HG02763 (cell line): Measurements from ENCODE around the gene DENND10.
"Not testable (repeated sequence)": the region's sequence is repeated elsewhere in the genome, so short reads cannot be mapped to it uniquely, and the experiment has no call there.

ENCODE experiments used
- ATAC-seq: cut with Tn5 transposase; IDR thresholded peaks from one replicate; pipeline ENCODE4 v1.9.1; 2021; ENCODE audit warnings: mild to moderate bottlenecking, moderate library complexity; ENCODE audit not compliant: unreplicated experiment

DENND10 gene

DNA sequence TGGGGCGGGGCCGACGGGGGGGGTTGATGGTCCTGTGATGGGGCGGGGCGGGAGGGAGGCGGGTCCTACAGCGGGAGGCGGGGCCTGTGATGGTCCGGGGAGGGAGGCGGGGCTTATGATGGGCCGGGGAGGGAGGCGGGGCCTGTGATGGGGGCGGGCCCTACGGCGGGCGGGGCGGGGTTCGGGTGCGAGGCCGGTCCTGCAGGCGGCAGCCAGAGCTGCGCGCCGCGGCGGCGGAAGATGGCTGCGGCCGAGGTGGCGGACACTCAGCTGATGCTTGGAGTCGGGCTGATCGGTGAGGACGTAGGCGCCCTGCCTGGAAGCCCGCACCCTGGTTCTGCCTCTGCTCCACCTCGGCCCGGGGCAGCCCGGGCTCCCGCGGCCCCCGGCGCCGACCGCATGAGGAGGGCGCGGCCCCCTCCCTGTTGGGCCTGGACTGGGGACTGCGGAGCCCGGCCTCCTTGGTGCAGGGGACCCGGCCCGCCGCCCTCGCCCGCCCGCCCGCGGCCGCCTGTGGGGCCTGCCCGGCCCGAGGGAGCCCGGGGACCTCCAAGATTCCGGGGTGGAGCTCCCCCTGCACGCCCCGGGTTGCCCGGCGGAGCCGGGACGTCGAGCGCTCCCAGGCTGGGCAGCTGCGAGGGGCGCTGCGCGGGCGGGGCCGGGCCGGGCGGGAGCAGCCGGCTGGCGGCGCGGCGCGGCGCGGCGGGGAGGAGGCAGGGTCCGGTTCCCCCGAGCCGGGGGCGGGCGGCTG lies at the start of gene DENND10:
DENND10 (plus strand) TSS at position 211 of the 751 bp plus-strand sequence; CDS start at position 241, 30 bp downstream.
- ATAC-seq, result peak; percentile 83

DNA sequence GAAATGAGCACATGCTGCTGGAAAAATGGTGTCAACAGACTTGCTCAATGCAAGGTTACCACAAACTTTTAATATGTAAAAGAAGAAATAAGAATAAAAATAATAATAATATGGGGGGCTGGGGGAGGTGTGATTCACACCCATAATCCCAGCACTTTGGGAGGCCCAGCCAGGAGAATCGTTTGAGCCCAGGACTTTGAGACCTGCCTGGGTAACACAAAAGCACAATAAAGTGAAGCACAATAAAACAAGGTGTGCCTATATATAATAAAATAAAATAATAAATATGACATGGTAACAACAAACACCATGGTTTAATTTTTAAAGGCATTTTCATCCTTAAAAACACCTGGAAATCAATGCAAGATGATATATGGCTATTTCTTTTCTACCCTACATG lies 48.4 kb upstream of the DENND10 start:
- ATAC-seq, result no peak

GRCh38 chr10:119058010-119058409 lies 45.9 kb upstream of the DENND10 start:
- no peak for ATAC-seq

DNA sequence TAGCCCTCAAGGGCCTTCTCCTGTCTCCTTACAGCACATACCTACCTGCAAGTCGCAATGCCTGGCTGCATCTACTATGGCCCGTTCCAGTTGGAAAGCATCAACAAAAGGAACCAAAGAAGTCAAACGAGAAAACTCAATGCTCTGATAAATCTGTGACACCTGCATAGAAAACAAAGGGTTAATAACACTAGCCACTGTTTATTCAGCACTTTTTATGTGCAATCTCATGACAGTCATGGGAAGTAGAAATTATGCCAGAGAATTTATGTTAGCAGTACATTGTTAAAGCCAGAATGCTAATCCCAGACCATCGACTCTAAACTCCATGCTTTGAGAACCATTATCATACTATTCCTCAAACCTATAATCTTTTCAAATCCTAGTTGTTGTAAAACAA lies 44.4 kb upstream of the DENND10 start:
- no peak for ATAC-seq

- no peak for ATAC-seq
Observed at GRCh38 chr10:119060107-119060506, 43.8 kb upstream of the DENND10 start.

DNA sequence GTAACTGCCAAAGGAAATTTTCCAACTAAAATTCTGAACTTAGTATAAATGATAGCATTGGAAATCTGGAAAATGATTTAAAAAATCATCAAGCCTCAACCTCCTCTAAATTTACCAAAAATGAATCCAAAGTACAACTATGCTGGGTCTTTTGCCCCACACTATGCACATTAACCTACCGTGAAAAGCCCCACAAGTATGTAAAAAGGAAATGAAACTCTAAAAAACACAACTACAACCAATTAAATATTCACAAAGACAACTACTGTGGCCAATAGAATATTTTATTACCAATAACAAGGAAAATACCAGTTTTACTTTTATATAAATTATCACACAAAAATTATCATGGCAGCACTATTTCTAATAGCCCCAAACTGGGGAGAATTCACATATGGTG lies 42.6 kb upstream of the DENND10 start:
- no peak for ATAC-seq

DNA sequence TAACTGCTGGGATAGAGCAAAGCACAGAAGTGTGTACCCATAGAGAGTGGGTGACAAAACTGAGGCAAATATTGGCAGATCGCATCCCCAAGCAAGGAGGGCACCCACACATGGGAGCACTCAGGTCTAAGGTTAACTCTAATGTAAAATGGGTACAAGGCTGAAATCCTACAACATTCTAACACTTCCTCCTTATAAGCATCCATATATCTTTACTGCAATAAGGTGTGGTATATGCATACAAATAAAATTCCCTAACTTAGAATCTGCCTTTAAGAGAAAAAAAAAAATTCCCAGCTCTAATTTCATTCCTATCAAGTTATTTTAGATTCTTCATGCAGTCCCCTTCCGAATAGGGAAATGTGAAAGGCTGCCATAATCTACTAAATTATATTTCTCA lies 42.0 kb upstream of the DENND10 start:
- no peak for ATAC-seq

DNA sequence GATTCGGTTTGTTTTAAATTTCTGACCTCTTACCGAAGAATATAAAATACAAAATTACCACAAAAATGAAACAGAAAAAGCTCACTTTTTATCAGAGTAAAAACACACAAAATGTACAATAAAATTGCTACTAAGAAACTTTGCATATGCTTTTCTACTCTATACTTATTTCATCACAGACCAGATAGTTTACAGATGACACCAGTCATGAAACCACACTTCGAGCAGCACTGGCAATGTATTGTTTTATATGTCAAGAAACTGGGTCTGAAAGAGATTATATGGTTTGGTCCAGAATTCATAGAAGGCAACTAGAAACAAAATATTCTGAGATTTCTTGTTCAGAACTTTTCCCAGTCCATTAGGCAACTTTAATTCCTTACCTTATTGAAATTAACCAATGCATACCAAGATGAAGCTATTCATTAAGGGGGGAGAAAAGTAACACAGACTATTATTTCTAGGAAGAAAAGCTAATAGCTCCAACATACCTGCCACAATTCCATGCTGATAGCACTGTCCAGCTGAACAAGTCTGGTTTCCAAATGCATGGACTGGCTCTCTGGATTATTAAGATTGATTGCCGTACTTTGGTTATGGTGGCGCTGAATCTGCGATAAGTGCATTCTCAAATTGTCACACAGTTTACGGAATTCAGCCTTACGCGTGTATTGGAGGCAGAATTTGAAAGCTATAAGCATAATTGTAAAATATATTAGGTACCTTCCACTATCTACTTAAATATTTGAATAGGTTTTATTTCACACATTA lies 33.3 kb upstream of the DENND10 start:
- no peak for ATAC-seq

DNA sequence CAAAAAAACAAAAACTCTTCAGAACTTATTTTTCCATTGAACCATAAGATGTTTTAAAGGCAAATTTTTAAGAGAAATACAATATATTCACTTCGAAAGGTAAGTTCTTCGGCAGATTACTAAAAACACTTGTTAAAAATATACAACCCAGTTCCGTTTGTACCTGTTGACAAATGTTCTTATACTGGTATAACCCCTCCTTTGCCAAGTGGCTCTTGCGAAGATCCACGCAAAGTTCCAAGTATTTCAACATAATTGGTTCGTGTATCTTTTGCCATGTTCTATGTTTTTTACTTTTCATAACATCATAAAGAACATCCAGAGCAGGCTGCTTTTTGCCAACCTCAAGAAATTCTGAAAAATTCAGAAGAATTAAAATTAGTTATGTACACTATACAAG lies 30.3 kb upstream of the DENND10 start:
- ATAC-seq, result no peak

- ATAC-seq, result no peak
Observed at GRCh38 chr10:119078422-119079179, 25.3 kb upstream of the DENND10 start.

- ATAC-seq, result peak; percentile 64
Observed at GRCh38 chr10:119079599-119080520, 24.1 kb upstream of the DENND10 start.

- ATAC-seq, result peak; percentile 81
Observed at GRCh38 chr10:119080521-119081259, 23.2 kb upstream of the DENND10 start, which contains the start of gene EIF3A. Gene EIF3A (minus strand): TSS chr10:119080817. CDS start chr10:119080676, 141 bp downstream.

DNA sequence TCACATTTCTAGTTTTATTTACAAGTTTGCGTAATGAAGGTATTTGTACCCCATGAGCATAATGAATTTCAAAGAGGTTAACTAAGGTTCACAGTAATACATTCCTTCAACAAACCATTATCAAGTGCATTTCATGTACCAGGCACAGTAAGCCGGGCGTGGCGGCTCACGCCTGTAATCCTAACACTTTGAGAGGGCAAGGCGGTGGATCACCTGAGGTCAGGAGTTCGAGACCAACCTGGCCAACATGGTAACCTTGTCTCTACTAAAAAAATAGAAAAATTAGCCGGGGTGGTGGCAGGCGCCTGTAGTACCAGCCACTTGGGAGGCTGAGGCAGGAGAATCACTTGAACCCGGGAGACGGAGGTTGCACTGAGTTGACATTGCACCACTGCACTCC lies 19.0 kb upstream of the DENND10 start:
- no peak for ATAC-seq

DNA sequence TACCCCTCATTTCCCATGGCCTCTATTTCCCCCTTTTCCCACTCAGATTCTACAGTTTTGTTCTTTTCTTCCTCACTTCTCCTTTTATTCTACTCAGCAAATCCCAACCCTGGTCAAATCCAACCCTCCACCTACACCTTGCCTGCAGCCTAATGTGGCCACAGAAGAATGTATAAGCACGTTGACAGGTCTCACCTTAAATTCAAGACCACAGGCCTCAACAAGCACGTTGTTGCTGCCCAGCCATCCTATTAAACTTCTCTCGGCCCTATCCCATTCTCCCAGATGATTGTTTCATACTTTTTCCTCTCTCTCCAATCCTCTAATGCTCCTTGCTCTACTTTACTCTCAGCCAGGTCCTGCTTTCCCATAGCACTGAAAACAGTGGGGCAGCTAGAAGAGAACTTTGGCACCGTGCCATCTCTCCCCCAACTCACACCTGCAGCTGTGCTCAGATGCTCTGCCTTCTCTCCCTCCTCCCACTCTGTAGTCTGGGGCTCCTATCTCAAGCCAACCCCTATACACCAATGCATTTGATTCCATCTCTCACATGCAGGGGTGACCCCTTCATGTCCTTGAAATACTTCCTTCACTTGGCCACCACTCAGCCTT lies 16.5 kb upstream of the DENND10 start:
- ATAC-seq, result no peak

DNA sequence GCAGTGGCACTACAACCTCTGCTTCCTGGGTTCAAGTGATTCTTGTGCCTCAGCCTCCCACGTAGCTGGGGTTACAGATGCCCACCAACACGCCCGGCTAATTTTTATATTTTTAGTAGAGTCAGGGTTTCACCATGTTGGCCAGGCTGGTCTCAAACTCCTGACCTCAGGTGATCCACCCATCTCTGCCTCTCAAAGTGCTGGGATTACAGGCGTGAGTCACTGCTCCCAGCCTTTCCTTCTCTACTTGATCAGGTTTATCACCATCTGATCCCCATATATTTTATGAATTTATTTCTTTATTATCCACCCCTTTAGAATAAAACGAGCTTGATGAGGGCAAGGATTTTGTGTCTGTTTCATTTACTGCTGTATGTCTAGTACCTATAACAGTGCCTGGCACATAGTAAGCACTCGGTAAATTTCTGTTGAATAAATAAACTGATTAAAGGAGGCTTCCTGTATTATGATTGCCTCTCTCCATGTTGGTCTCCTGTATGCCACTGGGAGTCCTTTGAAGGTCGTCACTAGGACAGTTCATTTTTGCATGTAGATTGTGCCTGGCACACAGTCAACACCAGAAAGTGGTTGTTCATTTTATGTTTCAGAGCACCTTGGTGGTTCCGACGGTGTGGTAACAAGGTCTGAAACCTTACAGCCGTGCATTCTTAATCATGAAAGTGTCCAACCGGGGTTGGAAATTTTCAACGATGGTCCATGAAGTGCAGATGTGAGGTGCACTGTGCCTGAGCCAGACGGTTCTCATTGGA lies 13.7 kb upstream of the DENND10 start:
- no peak for ATAC-seq

DNA sequence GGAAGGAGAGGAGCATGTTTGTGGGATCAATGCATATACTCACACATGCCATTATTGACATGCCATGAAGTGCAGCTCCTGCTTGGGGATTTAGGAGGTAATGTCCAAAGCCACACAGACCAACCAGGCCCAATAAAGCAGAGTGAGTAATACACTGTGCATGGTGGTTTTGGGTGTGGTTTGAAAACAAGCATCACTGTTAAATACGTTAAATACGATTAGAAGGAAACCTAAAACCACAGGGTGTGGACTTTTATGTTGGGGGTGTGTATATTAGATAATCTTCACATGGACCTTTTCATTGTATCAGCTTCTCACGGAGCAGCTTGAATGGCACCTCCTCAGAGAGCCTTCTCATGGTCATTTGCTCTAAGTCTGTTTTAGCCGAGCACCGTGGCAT lies 12.9 kb upstream of the DENND10 start:
- no peak for ATAC-seq

- no peak for ATAC-seq
Observed at GRCh38 chr10:119095640-119096039, 8.3 kb upstream of the DENND10 start.

- not testable (repeated sequence) for ATAC-seq
Observed at GRCh38 chr10:119096641-119097415, 7.1 kb upstream of the DENND10 start.
